ENCODE measurements around the gene PRR14L.
A peak's percentile ranks its signal among the peaks of the same experiment; 100 is the strongest.
"Not testable (repeated sequence)": the region's sequence is repeated elsewhere in the genome, so short reads cannot be mapped to it uniquely, and the experiment has no call there.

Gene PRR14L

DNA sequence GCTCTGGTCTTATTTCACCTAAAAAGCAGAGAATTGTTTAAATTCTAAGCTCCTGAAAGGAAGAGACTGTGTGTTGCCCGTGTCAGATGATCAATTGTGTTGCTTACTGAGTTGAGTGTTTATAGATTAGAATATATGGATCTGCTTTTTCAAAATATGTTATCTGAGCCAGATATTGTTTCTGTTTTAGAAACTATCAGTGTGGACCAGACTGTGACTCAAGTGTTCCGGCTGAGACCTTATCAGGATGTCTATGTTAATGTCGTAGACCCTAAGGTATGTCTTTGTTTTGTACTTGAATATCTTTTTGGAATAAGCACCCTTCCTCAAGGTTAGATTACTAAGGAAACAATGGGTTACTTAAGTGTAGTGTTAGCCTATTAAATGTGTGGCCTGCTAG is 14.9 kb upstream of the PRR14L start:
- H3K4me3 ChIP-seq (replicated peaks in 1 of 2; ENCODE audit: low read depth in 2 of 2, low read length in 2 of 2), result no peak overlapping the region
- DNase-seq (ENCODE audit: low read depth in 2 of 2), result no peak
- TF ChIP-seq, protein P1, sequence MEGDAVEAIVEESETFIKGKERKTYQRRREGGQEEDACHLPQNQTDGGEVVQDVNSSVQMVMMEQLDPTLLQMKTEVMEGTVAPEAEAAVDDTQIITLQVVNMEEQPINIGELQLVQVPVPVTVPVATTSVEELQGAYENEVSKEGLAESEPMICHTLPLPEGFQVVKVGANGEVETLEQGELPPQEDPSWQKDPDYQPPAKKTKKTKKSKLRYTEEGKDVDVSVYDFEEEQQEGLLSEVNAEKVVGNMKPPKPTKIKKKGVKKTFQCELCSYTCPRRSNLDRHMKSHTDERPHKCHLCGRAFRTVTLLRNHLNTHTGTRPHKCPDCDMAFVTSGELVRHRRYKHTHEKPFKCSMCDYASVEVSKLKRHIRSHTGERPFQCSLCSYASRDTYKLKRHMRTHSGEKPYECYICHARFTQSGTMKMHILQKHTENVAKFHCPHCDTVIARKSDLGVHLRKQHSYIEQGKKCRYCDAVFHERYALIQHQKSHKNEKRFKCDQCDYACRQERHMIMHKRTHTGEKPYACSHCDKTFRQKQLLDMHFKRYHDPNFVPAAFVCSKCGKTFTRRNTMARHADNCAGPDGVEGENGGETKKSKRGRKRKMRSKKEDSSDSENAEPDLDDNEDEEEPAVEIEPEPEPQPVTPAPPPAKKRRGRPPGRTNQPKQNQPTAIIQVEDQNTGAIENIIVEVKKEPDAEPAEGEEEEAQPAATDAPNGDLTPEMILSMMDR (IDR thresholded peaks at IDR 0.05; ENCODE audit: low read depth, low read length), result no peak

DNA sequence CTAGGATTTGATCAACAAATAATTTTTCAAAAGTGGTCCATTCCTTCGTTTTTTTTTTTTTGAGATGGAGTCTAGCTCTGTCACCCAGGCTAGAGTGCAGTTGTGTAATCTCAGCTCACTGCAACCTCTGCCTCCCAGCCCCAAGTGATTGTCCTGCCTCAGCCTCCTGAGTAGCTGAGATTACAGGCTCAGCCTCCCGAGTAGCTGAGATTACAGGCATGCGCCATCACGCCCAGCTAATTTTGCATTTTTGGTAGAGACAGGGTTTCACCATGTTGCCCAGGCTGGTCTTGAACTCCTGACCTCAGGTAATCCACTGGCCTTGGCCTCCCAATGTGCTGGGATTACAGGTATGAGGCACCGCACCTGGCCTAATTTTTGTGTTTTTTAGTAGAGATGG is 8.9 kb upstream of the PRR14L start:
- H3K4me3 ChIP-seq (replicated peaks in 1 of 2; ENCODE audit: low read depth in 2 of 2, low read length in 2 of 2); DNase-seq (ENCODE audit: low read depth in 2 of 2): not testable (repeated sequence)

DNA sequence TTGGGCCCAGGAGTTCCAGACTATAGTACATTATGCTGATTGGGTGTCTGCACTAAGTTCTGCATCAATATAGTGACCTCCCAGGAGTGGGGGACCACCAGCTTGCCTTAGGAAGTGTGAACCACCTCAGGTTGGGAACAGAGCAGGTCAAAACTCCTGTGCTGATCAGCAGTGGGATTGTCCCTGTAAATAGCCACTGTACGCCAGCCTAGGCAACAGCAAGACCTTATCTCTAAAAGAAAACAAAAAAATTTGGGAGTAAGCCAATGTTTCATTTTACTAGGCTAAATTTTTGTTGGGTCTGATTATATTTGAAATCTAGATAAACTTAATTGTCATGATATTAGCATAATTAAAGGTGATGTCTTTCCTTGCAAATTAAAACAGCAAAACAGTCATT is 7.3 kb upstream of the PRR14L start:
- no peak overlapping the region for H3K4me3 ChIP-seq (replicated peaks in 1 of 2; ENCODE audit: low read depth in 2 of 2, low read length in 2 of 2)
- TF ChIP-seq, protein P1 (IDR thresholded peaks at IDR 0.05; ENCODE audit: low read depth, low read length), result no peak
- peak in 1 of 2 donors; percentile 28 for DNase-seq (ENCODE audit: low read depth in 2 of 2)

DNA sequence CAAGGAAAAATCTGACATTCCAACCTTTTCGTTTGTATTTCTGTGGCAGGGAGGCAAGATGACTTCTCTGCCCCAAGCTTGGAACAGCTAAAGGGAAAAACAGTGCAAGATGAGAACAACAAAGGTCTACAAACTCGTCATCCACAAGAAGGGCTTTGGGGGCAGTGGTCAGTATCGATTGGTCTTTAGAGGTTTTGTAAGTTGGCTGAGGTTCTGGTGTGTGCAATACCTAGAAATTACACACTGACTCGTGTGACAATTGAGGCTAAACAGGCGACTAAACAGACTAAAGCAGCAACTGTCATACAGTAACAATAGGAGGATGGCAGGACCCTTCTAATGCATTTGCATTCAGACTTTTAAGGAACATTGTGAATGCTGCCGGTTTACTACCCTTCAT is 4.9 kb upstream of the PRR14L start:
- peak overlapping the region; percentile 87 to 97 for H3K4me3 ChIP-seq (replicated peaks in 1 of 2; ENCODE audit: low read depth in 2 of 2, low read length in 2 of 2)

DNA sequence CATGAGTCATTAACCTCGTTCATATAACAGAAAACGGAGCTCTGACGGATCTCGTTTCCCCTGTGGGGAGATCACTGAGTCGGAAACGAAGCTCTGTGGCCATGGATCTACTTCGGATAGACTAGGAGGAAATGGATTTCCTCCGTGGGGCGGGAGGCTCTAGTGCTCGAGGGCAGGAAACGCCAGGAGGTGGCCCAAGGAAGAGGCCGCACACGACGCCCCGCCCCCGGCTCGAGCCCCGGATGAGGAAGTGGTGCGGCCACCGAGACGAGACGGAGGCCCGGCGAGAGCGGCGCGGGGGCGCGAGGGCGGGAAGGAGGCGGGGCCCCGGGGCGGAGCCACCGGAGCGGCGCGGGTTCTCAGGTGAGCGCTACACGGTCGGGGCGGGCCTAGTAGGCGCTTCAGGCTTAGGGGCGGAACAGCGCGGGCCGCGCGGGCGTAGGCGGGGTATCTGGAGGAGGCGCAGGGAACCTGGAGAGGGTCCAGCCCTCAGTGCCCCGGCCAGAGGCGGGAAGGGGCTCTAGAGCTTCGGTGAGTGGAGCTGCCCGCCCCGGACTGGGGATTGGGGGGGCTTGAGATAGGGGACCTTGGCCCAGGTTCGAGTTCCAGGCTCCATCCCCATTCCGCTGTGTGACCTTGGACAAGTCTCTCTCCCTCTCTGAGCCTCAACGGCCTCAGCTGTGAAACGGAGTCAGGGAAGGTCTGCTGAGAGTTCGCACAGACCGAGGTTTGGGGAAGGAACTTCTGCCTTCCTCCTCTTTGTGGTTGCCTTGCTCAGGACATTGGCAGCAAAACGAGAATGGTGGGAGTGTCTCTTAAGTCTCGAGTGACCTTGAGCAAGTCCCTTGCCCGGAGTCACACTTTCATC is 3.9 kb upstream of the PRR14L start, which contains the start of gene DEPDC5:
DEPDC5 (plus strand) TSS at position 386 of the 868 bp plus-strand sequence. CDS start 903 bp downstream, outside the sequence.
- TF ChIP-seq, protein P1 (IDR thresholded peaks at IDR 0.05; ENCODE audit: low read depth, low read length), result no peak

More for the DNA sequence above, 4.9 kb upstream of the PRR14L start:
- TF ChIP-seq, protein P1 (IDR thresholded peaks at IDR 0.05; ENCODE audit: low read depth, low read length), result no peak
- peak in 1 of 2 donors; percentile 11 for DNase-seq (ENCODE audit: low read depth in 2 of 2)

DNA sequence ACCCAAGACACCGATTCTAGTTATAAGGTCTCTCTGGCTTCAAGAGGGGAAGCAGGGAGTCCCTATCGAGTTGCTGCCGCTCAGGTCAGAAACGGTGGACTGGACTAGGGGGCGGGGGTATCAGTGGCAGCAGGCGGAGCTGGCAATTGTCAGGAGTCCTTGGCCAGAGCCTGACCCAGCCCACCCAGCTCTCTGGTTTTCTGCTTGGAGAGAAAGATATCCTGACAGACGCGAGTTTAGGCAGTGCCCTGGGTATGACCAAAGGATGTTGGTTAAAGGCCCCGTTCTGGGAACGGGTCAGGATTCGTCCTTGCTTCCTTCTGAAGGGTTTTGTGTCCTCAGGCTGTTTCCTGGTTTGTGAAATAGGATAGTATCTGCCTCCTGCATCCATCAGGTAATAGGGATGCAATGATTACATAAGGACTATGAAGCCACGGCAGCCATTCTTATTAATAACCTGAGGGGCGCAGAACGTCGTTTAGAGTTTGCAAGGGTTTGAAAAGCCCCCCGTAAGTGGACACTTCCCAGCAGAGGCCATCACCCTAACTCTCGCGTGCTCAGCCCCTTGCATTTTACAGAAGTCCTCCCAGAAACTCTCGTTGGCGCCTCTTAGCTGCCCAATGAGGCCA is 3.2 kb upstream of the PRR14L start:
- H3K4me3 ChIP-seq (replicated peaks in 1 of 2; ENCODE audit: low read depth in 2 of 2, low read length in 2 of 2), result peak overlapping the region; percentile 31 to 87
- peak in 1 of 2 donors; percentile 46 for DNase-seq (ENCODE audit: low read depth in 2 of 2)
- TF ChIP-seq, protein P1 (IDR thresholded peaks at IDR 0.05; ENCODE audit: low read depth, low read length), result no peak

More for the DNA sequence above, 3.9 kb upstream of the PRR14L start, which contains the start of gene DEPDC5:
- peak; percentile 92 to 95 for DNase-seq (ENCODE audit: low read depth in 2 of 2)
- H3K4me3 ChIP-seq (replicated peaks in 1 of 2; ENCODE audit: low read depth in 2 of 2, low read length in 2 of 2), result peak within 1 kb of the TSS; percentile 87 to 97

Measured in cardiac fibroblast (primary cell).